HG02588 (cell line): ENCODE results near the gene SAXO1.
A peak's percentile ranks its signal among the peaks of the same experiment; 100 is the strongest.

Source experiments
- ATAC-seq: cut with Tn5 transposase; IDR thresholded peaks from one replicate; pipeline ENCODE4 v1.9.1; 2021; ENCODE audit warnings: mild to moderate bottlenecking, moderate library complexity; ENCODE audit not compliant: unreplicated experiment

The SAXO1 gene

GRCh38 chr9:18920141-18921084 is 112.6 kb downstream of the SAXO1 start:
- ATAC-seq = no peak

- no peak for ATAC-seq
Measured at GRCh38 chr9:18911714-18912342, 121.2 kb downstream of the SAXO1 start.

DNA sequence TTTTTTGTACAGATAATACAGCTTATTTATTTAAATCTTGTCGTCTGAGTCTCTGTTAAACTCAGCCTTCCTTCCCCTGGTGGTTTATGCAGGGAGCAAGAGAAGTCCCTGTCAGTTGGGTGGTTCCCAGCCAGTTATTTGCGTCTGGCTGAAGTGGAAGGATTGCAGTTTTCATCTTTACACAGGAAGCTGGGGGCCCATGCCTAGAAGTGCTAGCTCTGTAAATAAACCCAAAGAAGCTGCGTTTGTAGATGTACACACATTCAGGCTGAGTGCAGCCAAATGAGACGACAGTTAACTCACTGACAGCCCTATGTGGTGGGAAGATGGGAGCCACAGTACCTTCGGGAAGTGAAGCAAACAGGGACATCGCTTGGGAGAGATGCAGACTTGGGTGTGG is 122.1 kb downstream of the SAXO1 start:
- ATAC-seq = no peak

DNA sequence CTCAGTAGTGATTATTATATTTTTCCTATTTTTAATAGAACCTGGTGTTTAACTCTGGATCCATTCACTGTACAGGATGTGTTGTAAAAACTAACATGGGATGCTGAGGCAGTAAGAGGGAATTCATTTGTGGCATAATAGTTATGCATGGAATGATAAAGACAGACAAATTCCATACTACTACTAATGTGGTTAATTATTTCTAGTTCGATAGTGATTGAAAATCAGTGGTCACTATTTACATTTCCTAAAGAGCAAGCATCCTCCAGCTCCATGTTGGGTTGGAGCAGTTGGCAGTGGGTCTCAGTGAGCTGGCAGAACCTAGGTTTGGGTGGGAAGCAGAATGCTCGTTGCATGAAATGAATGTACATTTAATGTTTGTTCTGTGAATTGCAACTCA is 122.6 kb downstream of the SAXO1 start:
- no peak for ATAC-seq

DNA sequence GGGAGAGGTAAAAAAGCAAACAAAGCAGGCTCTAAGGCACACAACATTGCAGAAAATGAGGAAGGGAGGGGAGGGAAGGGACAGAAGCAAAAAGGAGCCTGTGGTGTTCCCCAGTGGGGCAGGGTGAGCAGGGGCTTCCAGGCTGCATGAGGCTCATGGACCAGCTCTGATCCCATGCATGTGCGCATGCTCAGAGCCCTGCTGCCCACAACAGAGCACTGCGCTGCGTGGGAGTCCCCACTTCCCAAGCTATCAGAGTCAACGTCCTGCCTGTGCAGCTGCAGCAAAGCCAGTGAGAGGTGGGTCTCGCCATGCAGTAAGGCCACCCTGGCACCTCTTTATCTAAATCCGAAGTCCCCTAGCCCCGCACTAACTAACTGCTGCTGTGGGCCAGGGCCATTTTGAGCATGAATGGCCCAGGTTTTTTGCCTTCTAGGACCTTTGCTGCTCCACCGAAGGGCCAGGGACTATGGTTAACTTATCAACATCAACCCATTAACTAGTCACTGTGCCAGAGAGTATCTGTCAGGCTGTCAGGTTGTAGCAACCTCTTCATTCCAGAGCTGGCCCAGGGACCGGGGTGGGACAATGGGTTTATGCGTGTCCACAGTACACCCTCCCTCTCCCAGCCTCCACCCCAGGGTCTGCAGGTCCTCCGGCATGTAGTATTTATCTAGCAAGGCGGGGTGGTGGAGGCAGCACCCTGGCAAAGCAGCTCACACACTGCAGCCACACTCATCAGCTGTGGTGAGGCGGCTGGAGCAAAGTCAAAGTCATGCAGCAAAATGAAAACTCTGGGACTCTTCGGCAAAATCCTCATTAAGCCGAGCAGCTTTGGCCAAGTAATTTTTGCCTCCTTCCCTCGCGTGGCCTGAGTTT is 123.6 kb downstream of the SAXO1 start:
- no peak for ATAC-seq

GRCh38 chr9:18907927-18908625 is 124.9 kb downstream of the SAXO1 start:
- ATAC-seq = no peak

GRCh38 chr9:18906656-18907395 is 126.2 kb downstream of the SAXO1 start:
- no peak for ATAC-seq

- ATAC-seq = no peak
Measured at GRCh38 chr9:18905883-18906629, 127.0 kb downstream of the SAXO1 start.

DNA sequence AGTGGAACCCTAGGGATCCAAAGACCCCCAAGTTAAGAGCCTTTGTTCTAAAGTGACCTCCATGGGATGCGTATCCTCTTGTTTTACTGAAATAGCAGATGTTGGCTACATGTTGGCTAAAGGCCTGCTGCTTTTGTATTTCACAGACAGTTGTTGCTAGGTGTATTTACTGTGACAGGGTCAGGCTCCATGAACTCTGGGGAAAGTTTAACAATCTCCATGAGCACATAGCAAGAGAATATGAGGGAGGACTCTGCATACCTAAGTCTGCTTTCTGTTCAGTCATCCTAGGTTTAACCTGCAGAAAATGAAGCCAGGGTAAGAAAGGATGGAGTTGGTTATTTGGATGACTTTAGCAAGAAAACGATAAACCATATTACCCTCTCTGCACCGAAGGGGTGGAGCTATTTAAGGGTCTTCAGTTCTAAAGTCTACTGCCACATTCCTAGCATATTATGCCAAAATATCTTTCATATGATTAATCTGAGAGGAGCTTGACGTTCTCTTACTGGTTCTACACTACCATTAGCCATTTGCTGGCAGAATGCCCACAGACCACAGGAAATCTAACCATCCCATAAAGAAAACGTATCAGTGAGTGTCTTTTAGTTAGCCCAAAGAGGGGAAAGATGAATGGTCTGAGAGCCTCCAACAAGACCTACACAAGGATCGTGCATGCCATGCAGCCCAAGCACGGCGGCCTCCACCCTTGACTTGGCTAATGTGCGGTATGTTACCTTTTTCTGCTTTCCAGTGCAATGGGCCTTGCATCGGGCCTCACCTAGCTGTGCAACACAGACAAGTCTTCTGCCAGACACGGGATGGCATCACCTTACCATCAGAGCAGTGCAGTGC is 127.8 kb downstream of the SAXO1 start:
- ATAC-seq = no peak

GRCh38 chr9:18903450-18903849 is 129.6 kb downstream of the SAXO1 start:
- no peak for ATAC-seq

GRCh38 chr9:18896531-18897179 is 136.4 kb downstream of the SAXO1 start:
- no peak for ATAC-seq

GRCh38 chr9:18896004-18896403 is 137.0 kb downstream of the SAXO1 start:
- no peak for ATAC-seq

GRCh38 chr9:18893491-18893890 is 139.5 kb downstream of the SAXO1 start:
- ATAC-seq = no peak

GRCh38 chr9:18893046-18893445 is 140.0 kb downstream of the SAXO1 start:
- ATAC-seq = no peak

- no peak for ATAC-seq
Measured at GRCh38 chr9:18891946-18892670, 140.9 kb downstream of the SAXO1 start.

GRCh38 chr9:18890372-18890771 is 142.6 kb downstream of the SAXO1 start:
- ATAC-seq = peak; percentile 78

DNA sequence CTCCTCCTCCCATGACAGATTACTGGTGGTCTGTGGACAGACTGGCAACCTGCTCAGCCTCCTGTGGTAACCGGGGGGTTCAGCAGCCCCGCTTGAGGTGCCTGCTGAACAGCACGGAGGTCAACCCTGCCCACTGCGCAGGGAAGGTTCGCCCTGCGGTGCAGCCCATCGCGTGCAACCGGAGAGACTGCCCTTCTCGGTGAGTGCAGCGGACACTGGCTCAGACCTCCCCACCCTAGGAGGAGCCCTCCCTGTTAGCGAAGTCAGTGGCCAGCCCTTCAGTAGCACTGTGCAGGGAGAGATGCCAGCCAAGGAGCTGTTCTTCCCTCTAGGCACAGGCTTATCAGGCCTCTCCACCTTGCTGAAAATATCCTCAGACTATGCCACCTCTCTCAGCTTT is 143.5 kb downstream of the SAXO1 start:
- no peak for ATAC-seq
